ENCODE data around the gene MTHFD2.

DNA sequence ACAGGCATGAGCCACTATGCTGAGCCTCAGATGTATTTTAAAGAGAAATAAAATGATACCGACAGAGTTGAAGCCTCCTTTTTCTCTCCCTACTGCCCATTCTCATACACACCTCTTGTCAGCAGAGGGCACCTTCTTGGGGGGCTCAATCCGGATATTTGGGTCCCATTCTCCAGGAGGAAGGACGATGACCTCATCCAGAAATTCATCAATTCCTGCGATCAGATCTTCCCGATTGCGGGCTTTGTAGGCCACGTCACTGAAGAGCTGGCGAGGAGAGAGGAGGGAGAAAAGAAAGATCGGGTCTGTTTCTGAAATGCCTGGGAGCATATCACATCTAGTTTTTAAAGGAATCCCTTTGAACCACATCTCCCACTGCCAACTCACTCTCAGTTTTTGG, 54.4 kb downstream of the MTHFD2 start:
- TF ChIP-seq, protein P1, sequence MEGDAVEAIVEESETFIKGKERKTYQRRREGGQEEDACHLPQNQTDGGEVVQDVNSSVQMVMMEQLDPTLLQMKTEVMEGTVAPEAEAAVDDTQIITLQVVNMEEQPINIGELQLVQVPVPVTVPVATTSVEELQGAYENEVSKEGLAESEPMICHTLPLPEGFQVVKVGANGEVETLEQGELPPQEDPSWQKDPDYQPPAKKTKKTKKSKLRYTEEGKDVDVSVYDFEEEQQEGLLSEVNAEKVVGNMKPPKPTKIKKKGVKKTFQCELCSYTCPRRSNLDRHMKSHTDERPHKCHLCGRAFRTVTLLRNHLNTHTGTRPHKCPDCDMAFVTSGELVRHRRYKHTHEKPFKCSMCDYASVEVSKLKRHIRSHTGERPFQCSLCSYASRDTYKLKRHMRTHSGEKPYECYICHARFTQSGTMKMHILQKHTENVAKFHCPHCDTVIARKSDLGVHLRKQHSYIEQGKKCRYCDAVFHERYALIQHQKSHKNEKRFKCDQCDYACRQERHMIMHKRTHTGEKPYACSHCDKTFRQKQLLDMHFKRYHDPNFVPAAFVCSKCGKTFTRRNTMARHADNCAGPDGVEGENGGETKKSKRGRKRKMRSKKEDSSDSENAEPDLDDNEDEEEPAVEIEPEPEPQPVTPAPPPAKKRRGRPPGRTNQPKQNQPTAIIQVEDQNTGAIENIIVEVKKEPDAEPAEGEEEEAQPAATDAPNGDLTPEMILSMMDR (IDR thresholded peaks at IDR 0.05): no peak
- no peak for TF ChIP-seq EZH2 (IDR thresholded peaks at IDR 0.05; ENCODE audit: borderline replicate concordance, insufficient read depth, low read depth, low read length, poor library complexity, severe bottlenecking)
